ENCODE data around the gene CDC42BPB.

- TF ChIP-seq POLR2A (IDR thresholded peaks at IDR 0.05) (no peak), CTCF (IDR thresholded peaks at IDR 0.05) (no peak)
Measured at GRCh38 chr14:103016594-103016993, 40.8 kb downstream of the CDC42BPB start.
